Smooth muscle cell (in vitro differentiated cells): ENCODE data around the gene CXCL12. TPM values are rescaled to one million over a fixed set of nuclear protein-coding genes. Genes with fewer than 3 reads are reported as not detected.

ENCODE experiments used
- DNase-seq: peaks from one replicate; lab custom pipeline; 2025; ENCODE audit not compliant: unreplicated experiment; lab: John Stamatoyannopoulos, UW
- H2AFZ ChIP-seq: fragments of 200-600 bp; sonication (generic); 2 replicates; pipeline ENCODE4 v1.6.0; 2016; ENCODE audit warnings: antibody characterized with exemption, low read depth, mild to moderate bottlenecking
- H3F3A ChIP-seq: fragments of 200-600 bp; sonication (generic); 2 replicates; pipeline ENCODE4 v1.6.0; 2017; ENCODE audit warnings: antibody characterized with exemption, low read depth
- H3K27ac ChIP-seq: fragments of 200-600 bp; sonication (generic); 2 replicates; pipeline ENCODE4 v1.5.1; 2016; ENCODE audit warnings: low read depth, mild to moderate bottlenecking
- H3K27me3 ChIP-seq: fragments of 200-600 bp; sonication (generic); 2 replicates; pipeline ENCODE4 v1.6.1; 2016; ENCODE audit warnings: low read depth, mild to moderate bottlenecking
- H3K36me3 ChIP-seq: fragments of 200-600 bp; sonication (generic); 2 replicates; pipeline ENCODE4 v1.5.1; 2016; ENCODE audit warnings: low read depth
- H3K4me1 ChIP-seq: fragments of 200-600 bp; sonication (generic); 2 replicates; pipeline ENCODE4 v1.5.1; 2016; ENCODE audit warnings: low read depth
- H3K4me2 ChIP-seq: fragments of 200-600 bp; sonication (generic); 2 replicates; pipeline ENCODE4 v1.6.0; 2016; ENCODE audit warnings: mild to moderate bottlenecking
- H3K4me3 ChIP-seq: fragments of 200-600 bp; sonication (generic); 2 replicates; pipeline ENCODE4 v1.5.1; 2016; ENCODE audit warnings: mild to moderate bottlenecking
- H3K79me2 ChIP-seq: fragments of 200-600 bp; sonication (generic); 2 replicates; pipeline ENCODE4 v1.6.0; 2016; ENCODE audit warnings: low read depth, mild to moderate bottlenecking
- H3K9ac ChIP-seq: fragments of 200-600 bp; sonication (generic); 2 replicates; pipeline ENCODE4 v1.6.0; 2016; ENCODE audit warnings: low read depth
- H3K9me3 ChIP-seq: fragments of 200-600 bp; sonication (generic); replicated peaks from 2 replicates; pipeline ENCODE4 v1.5.1; 2016; ENCODE audit warnings: low read depth
- H4K20me1 ChIP-seq: fragments of 200-600 bp; sonication (generic); 2 replicates; pipeline ENCODE4 v1.6.0; 2016; ENCODE audit warnings: low read depth
- CTCF ChIP-seq: fragments of 200-600 bp; sonication (generic); IDR thresholded peaks from 2 replicates; pipeline ENCODE4 v1.5.1; 2017; ENCODE audit warnings: borderline replicate concordance, mild to moderate bottlenecking, antibody characterized with exemption; ENCODE audit not compliant: insufficient read depth, poor library complexity, severe bottlenecking
- WGBS: methylation state at CpG from one replicate; pipeline ENCODE4 v1.1.7; 2016; ENCODE audit warnings: low lambda C conversion rate; 5-methylcytosine and 5-hydroxymethylcytosine counted together
- polyA plus RNA-seq: library from polyadenylated mRNA; unstranded; fragments of >200 nt; fragmentation: Nextera tagmentation; extraction: Ambion mirVana; gene quantifications from 2 replicates; pipeline ENCODE4 v1.2.1, GENCODE V29; 2016
- total RNA-seq: library from RNA; depleted of rRNA; stranded (reverse); fragments of >200 nt; gene quantifications from 2 replicates; pipeline ENCODE4 v1.2.3, GENCODE V29; 2014

Gene CXCL12
- total and polyA plus RNA-seq, 2 experiments from 2014 or later, result 10.9 to 52.0 TPM

DNA sequence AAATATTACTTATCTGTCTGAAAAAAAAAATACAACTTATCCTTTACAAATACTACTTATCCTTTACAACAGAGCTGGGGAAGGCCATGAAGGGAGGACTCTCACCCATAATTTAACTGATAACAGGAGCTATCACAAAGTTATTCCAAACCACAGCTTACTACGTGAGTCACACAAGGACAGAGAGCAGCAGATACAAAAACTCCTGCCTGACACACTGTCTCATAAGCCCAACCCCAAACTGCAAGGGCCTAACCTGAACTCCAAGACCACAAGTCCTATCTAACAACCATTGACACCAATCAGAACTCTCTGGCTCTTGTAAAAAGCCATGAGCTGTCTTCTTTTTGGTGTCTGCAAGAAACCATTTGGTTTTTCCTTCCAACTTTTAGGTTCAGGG, 28.5 kb upstream of the CXCL12 start:
- H4K20me1 ChIP-seq, result no peaks in the 10 kb centered on the region
- no peaks in the 10 kb centered on the region for H3K4me1 ChIP-seq
- no peaks in the 10 kb centered on the region for H3F3A ChIP-seq
- no peak overlapping the region for H3K4me2 ChIP-seq
- no peaks in the 10 kb centered on the region for H3K36me3 ChIP-seq
- H3K9ac ChIP-seq, result no peak overlapping the region
- WGBS, result 59% methylated on average over 1 of the region's 1 CpG
- no peaks in the 10 kb centered on the region for H3K9me3 ChIP-seq
- DNase-seq, result no peak
- no peak overlapping the region for H3K27ac ChIP-seq
- H3K27me3 ChIP-seq, result peaks cover 5% of the 10 kb centered on the region
- H2AFZ ChIP-seq, result no peak overlapping the region
- TF ChIP-seq CTCF, result no peak
- H3K79me2 ChIP-seq, result no peaks in the 10 kb centered on the region
- H3K4me3 ChIP-seq, result no peak overlapping the region

DNA sequence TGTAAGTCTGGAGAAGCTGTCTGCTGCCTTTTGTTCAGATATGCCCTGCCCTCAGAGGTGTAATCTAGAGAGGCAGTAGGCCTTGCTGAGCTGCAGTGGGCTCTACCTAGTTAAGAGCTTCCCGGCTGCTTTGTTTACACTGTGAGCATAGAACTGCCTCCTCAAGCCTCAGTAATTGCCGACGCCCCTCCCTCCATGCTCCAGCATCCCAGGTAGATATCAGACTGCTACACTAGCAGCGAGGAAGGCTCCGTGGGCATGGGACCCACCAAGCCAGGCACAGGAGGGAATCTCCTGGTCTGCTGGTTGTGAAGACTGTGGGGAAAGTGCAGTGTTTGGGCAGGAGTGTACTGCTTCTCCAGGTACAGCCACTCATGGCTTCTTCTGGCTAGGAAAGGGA, 26.4 kb upstream of the CXCL12 start:
- Histone ChIP-seq H3F3A (no peaks in the 10 kb centered on the region), H3K9me3 (no peaks in the 10 kb centered on the region), H3K9ac (no peak overlapping the region), H3K27ac (no peak overlapping the region), H4K20me1 (no peaks in the 10 kb centered on the region), H3K36me3 (no peaks in the 10 kb centered on the region), H3K27me3 (peaks cover 5% of the 10 kb centered on the region), H3K4me1 (no peaks in the 10 kb centered on the region), H2AFZ (no peak overlapping the region), H3K4me2 (no peak overlapping the region), H3K4me3 (no peak overlapping the region), H3K79me2 (no peaks in the 10 kb centered on the region)
- 95% methylated on average over 5 of the region's 5 CpGs for WGBS
- no peak for DNase-seq
- no peak for TF ChIP-seq CTCF

GRCh38 chr10:44404741-44405437, 20.0 kb upstream of the CXCL12 start:
- Histone ChIP-seq H3K79me2 (no peaks in the 10 kb centered on the region), H3F3A (no peaks in the 10 kb centered on the region), H3K4me1 (peaks cover 10% of the 10 kb centered on the region), H3K4me3 (no peak overlapping the region), H3K27me3 (peaks cover 14% of the 10 kb centered on the region), H4K20me1 (no peaks in the 10 kb centered on the region), H2AFZ (no peak overlapping the region), H3K9me3 (no peaks in the 10 kb centered on the region), H3K4me2 (no peak overlapping the region), H3K9ac (no peak overlapping the region), H3K36me3 (no peaks in the 10 kb centered on the region), H3K27ac (no peak overlapping the region)
- no peak for TF ChIP-seq CTCF
- WGBS, result 96% methylated on average over 2 of the region's 2 CpGs
- no peak for DNase-seq
